NCI-H2196 (cell line): ENCODE measurements around the gene RCAN2.

ENCODE experiments used
- DNase-seq: peaks from one replicate; lab custom pipeline; 2025; ENCODE audit not compliant: unreplicated experiment; lab: John Stamatoyannopoulos, UW

Gene RCAN2

GRCh38 chr6:46491628-46492547, 639 bp upstream of the RCAN2 start:
- DNase-seq: no peak

- DNase-seq: no peak
These were observed 636 bp downstream of the RCAN2 start for GRCh38 chr6:46490425-46491200.

GRCh38 chr6:46486181-46486580, 5.1 kb downstream of the RCAN2 start:
- no peak for DNase-seq

- no peak for DNase-seq
These were observed 7.0 kb downstream of the RCAN2 start for GRCh38 chr6:46484081-46484820.

GRCh38 chr6:46476301-46476700, 14.9 kb downstream of the RCAN2 start:
- DNase-seq: no peak

- no peak for DNase-seq
These were observed 17.4 kb downstream of the RCAN2 start for GRCh38 chr6:46473881-46474280.

- no peak for DNase-seq
These were observed 19.0 kb downstream of the RCAN2 start for GRCh38 chr6:46472243-46472642.

- DNase-seq: no peak
These were observed 22.2 kb downstream of the RCAN2 start for GRCh38 chr6:46469021-46469420.

GRCh38 chr6:46468403-46469010, 22.7 kb downstream of the RCAN2 start:
- DNase-seq: no peak

GRCh38 chr6:46466570-46466969, 24.7 kb downstream of the RCAN2 start:
- DNase-seq: no peak

GRCh38 chr6:46465294-46466165, 25.7 kb downstream of the RCAN2 start:
- no peak for DNase-seq

- DNase-seq: no peak
These were observed 35.0 kb downstream of the RCAN2 start for GRCh38 chr6:46456297-46456696.

GRCh38 chr6:46454691-46455090, 36.6 kb downstream of the RCAN2 start:
- DNase-seq: no peak

- no peak for DNase-seq
These were observed 37.4 kb downstream of the RCAN2 start for GRCh38 chr6:46453741-46454316.

GRCh38 chr6:46453216-46453615, 38.0 kb downstream of the RCAN2 start:
- no peak for DNase-seq

- no peak for DNase-seq
These were observed 38.8 kb downstream of the RCAN2 start for GRCh38 chr6:46452312-46452917.

GRCh38 chr6:46451343-46451742, 39.9 kb downstream of the RCAN2 start:
- DNase-seq: no peak

GRCh38 chr6:46444772-46445454, 46.3 kb downstream of the RCAN2 start:
- DNase-seq: no peak

- no peak for DNase-seq
These were observed 47.6 kb downstream of the RCAN2 start for GRCh38 chr6:46443623-46444022.
